AG04450 (cell line): ENCODE measurements around the gene METTL15. TPM values are rescaled to one million over a fixed set of nuclear protein-coding genes. Genes with fewer than 3 reads are reported as not detected.
"Not testable (repeated sequence)": the region's sequence is repeated elsewhere in the genome, so short reads cannot be mapped to it uniquely, and the experiment has no call there.

Source experiments
- CTCF ChIA-PET: fragments of 300-600, 350-600 bp; formaldehyde crosslinking; extraction: SDS; loops from one replicate; lab custom pipeline; 2022; ENCODE audit warnings: antibody characterized with exemption, inconsistent platforms; lab: Charles Lee
- POLR2A ChIA-PET: fragments of 350-600 bp; formaldehyde crosslinking; extraction: SDS; loops from one replicate; lab custom pipeline; 2021; ENCODE audit warnings: antibody characterized with exemption, inconsistent platforms; lab: Yijun Ruan, JAX
- DNase-seq: peaks from one replicate; pipeline ENCODE4 v3.0.0-alpha.2; 2011; ENCODE audit warnings: low read depth, low spot score
- H3K27ac ChIP-seq: one replicate; pipeline ENCODE4 v1.5.1; 2012; ENCODE audit warnings: low read depth, low read length, control low read depth
- H3K27me3 ChIP-seq: one replicate; pipeline ENCODE4 v1.6.0; 2012; ENCODE audit warnings: low read length; ENCODE audit not compliant: control insufficient read depth, insufficient read depth
- H3K4me3 ChIP-seq: 2 replicates; pipeline ENCODE4 v1.5.1; 2011; ENCODE audit warnings: mild to moderate bottlenecking, low read depth, low read length, control low read depth
- H3K9me3 ChIP-seq: 2 replicates; pipeline ENCODE4 v1.5.1; 2012; ENCODE audit warnings: low read length; ENCODE audit not compliant: control insufficient read depth, insufficient read depth
- CTCF ChIP-seq: IDR thresholded peaks from 2 replicates; pipeline ENCODE4 v1.5.1; 2011; ENCODE audit warnings: low read depth, low read length, control low read depth, inconsistent platforms
- polyA plus RNA-seq: library from polyadenylated mRNA; depleted of rRNA; stranded (reverse); fragments of >200 nt; gene quantifications from 2 replicates; pipeline ENCODE4 v1.2.3, GENCODE V29; 2011

METTL15 gene
- polyA plus RNA-seq, 1 experiment, result 15.2 TPM

DNA sequence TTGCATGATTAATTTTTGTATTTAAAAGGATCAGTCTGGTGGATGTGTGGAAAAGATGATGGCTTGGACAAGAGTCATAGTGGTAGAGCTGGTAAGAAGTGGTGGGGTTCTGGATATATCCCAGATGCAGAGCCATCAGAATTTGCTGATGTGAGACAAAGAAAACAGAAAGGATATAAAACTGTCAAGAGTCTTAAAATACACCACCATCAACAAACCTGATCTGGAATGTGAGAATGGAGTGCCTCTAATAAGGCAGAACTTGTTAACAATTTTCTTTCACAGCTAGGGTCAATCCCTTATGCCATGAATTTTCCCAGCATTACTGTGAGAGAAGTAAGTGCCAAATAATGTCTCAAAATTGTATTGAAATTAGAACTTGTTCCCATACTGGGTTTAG lies 215.4 kb downstream of the METTL15 start:
- no peak for DNase-seq
- no peaks in the 10 kb centered on the region for H3K27me3 ChIP-seq
- CTCF ChIA-PET, result no interaction called here
- POLR2A ChIA-PET, result no interaction called here
- no peak overlapping the region for H3K4me3 ChIP-seq
- H3K27ac ChIP-seq, result no peak overlapping the region
- TF ChIP-seq CTCF, result no peak
- H3K9me3 ChIP-seq, result no peaks in the 10 kb centered on the region

- CTCF ChIA-PET, H3K27ac ChIP-seq, H3K9me3 ChIP-seq, H3K27me3 ChIP-seq, POLR2A ChIA-PET, DNase-seq, H3K4me3 ChIP-seq: not testable (repeated sequence)
Observed at GRCh38 chr11:28332393-28332792, 224.2 kb downstream of the METTL15 start.

DNA sequence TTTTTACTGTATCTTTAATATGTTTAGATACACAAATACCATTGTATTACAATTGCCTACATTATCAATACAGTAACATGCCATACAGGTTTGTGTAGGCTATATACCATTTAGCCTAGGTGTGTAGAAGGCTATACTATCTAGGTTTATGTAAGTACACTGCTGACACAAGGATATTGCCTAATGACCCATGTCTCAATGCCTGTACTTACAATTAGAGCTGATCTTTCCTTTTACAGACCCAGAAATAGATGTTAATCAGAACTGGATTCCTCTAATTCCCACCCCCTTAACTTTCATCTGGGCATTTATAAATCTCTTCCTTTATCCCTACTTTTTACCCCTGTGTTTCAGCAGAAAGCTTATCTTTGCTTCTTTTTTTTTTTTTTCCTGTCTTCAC lies 229.5 kb downstream of the METTL15 start:
- no peak for DNase-seq
- POLR2A ChIA-PET, result no interaction called here
- CTCF ChIA-PET, result interaction anchor here (1.0 kb wide), 1 partner anchor 639 kb away, joined by 3 read pairs; no protein-coding TSS in a partner anchor
- H3K27me3 ChIP-seq, result no peaks in the 10 kb centered on the region
- TF ChIP-seq CTCF, result no peak
- H3K9me3 ChIP-seq, result no peaks in the 10 kb centered on the region
- no peak overlapping the region for H3K27ac ChIP-seq
- H3K4me3 ChIP-seq, result no peak overlapping the region

DNA sequence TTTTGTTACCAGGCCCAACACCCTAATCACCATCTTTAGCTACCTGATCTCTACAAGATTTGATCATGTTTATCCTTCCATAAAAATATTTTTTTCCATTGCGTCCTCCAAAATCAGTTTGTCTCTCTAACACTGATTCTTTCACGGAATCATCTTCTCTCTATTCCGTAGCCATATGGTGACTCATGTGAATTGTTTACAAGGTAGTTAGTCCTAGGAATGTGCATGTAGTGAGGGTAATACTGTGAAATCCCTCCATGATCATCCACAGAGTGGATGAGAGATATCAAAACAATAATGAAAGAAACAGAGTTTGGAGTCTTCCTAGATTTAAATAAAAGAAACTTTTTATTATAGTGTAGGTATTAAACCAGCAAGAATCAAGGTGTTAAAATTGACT lies 230.2 kb downstream of the METTL15 start:
- POLR2A ChIA-PET, result no interaction called here
- TF ChIP-seq CTCF, result no peak
- Histone ChIP-seq H3K4me3 (no peak overlapping the region), H3K27me3 (no peaks in the 10 kb centered on the region), H3K9me3 (no peaks in the 10 kb centered on the region), H3K27ac (no peak overlapping the region)
- no peak for DNase-seq
- CTCF ChIA-PET, result interaction anchor here (1.4 kb wide), 1 partner anchor 13 kb away, joined by 3 read pairs; no protein-coding TSS in a partner anchor

GRCh38 chr11:28339488-28339887 lies 231.3 kb downstream of the METTL15 start:
- POLR2A ChIA-PET, result no interaction called here
- DNase-seq, result no peak

More at GRCh38 chr11:28339488-28339887, 231.3 kb downstream of the METTL15 start:
- no peak overlapping the region for H3K4me3 ChIP-seq
- H3K9me3 ChIP-seq, result no peaks in the 10 kb centered on the region
- no peak overlapping the region for H3K27ac ChIP-seq
- no peak for TF ChIP-seq CTCF
- CTCF ChIA-PET, result interaction anchor here (1.4 kb wide), 1 partner anchor 12 kb away, joined by 3 read pairs; no protein-coding TSS in a partner anchor
- no peaks in the 10 kb centered on the region for H3K27me3 ChIP-seq
